ENCODE measurements around the gene ALDH6A1.

ALDH6A1 gene

DNA sequence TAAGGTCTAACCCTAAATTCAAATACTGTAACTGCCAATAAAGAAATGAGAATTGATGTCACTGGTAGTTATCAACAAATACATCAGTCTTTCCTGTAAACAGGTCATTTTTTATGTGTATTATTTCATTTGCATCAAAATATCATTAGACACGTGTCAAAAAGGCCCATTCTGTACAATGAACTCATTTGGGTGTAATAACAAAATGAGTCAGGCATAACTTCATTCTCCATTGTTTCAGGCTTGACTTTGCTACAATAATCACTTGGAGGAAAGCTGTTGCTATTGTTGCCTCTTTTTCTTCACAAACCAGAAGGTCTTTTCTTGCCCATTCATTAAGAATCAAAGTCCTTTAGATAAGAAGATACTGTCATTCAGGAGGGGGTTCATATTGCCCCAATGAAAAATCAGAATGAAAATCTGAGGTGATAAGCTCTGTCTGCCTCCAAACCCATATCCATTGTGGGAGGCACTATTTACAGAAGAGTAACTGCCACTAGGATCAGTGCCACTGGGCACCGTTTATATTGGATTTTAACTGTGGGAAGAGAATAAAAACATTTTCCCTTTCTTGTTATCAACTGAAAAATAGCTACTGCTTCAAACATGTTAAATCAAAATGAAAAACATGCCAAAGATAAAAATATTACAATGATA is 75.3 kb downstream of the ALDH6A1 start:
- H3K27ac ChIP-seq: no peak overlapping the region
- TF ChIP-seq ZFX (IDR thresholded peaks at IDR 0.05): no peak
- TF ChIP-seq, protein P1, sequence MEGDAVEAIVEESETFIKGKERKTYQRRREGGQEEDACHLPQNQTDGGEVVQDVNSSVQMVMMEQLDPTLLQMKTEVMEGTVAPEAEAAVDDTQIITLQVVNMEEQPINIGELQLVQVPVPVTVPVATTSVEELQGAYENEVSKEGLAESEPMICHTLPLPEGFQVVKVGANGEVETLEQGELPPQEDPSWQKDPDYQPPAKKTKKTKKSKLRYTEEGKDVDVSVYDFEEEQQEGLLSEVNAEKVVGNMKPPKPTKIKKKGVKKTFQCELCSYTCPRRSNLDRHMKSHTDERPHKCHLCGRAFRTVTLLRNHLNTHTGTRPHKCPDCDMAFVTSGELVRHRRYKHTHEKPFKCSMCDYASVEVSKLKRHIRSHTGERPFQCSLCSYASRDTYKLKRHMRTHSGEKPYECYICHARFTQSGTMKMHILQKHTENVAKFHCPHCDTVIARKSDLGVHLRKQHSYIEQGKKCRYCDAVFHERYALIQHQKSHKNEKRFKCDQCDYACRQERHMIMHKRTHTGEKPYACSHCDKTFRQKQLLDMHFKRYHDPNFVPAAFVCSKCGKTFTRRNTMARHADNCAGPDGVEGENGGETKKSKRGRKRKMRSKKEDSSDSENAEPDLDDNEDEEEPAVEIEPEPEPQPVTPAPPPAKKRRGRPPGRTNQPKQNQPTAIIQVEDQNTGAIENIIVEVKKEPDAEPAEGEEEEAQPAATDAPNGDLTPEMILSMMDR (conservative IDR thresholded peaks at IDR 0.05): no peak
